HG02588 (cell line): ENCODE results near the gene USP37.

ENCODE experiments used
- ATAC-seq: cut with Tn5 transposase; IDR thresholded peaks from one replicate; pipeline ENCODE4 v1.9.1; 2021; ENCODE audit warnings: mild to moderate bottlenecking, moderate library complexity; ENCODE audit not compliant: unreplicated experiment

The USP37 gene

DNA sequence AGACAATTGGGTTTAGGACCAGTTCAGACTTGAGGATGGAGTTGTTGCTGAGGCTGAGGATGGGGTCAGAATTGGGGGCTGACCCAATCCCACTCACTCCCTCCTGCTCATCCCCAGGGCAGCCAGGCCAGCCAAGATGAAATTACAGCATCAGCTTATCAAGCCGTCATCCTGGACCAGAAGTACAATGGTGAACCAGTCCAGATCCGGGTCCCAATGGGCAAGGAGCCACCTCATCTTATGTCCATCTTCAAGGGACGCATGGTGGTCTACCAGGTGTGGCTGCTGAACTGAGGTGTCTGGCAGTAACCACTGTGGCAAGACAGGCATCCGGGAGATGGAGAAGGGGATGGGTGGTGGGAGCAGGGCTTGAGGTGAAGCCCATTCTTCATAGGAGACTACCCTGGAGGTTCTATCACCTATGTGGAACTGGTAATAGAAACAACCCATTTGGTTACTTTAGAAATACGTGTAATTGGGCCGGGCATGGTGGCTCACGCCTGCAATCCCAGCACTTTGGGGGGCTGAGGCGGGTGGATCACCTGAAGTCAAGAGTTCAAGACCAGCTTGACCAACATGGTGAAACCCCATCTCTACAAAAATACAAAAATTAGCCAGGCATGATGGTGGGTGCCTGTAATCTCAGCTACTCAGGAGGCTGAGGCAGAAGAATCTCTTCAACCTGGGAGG is 135.3 kb downstream of the USP37 start:
- no peak for ATAC-seq

DNA sequence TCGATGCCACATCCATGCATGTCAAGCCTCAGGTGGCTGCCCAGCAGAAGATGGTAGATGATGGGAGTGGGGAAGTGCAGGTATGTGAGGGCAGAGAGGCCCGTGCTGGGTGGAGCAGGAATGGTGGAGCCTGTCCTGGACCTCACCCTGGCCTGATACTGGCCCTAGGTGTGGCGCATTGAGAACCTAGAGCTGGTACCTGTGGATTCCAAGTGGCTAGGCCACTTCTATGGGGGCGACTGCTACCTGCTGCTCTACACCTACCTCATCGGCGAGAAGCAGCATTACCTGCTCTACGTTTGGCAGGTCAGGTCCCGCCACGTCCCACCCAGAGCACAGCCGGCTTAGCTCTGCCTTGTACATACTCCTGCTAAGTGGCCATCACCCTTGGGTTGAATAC is 136.3 kb downstream of the USP37 start:
- ATAC-seq, result no peak

DNA sequence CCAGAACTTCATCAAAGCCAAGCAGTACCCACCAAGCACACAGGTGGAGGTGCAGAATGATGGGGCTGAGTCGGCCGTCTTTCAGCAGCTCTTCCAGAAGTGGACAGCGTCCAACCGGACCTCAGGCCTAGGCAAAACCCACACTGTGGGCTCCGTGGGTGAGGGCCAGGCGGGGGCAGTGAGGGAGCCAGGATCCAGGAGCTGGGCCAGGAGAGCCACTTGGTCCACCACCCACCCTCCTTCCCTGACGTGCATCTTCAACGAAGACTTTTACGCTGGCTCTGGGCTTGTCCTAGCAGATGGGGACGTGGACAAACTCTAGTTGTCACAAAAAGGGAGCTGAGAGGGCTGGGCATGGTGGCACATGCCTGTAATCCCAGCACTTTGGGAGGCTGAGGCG is 137.4 kb downstream of the USP37 start:
- no peak for ATAC-seq

DNA sequence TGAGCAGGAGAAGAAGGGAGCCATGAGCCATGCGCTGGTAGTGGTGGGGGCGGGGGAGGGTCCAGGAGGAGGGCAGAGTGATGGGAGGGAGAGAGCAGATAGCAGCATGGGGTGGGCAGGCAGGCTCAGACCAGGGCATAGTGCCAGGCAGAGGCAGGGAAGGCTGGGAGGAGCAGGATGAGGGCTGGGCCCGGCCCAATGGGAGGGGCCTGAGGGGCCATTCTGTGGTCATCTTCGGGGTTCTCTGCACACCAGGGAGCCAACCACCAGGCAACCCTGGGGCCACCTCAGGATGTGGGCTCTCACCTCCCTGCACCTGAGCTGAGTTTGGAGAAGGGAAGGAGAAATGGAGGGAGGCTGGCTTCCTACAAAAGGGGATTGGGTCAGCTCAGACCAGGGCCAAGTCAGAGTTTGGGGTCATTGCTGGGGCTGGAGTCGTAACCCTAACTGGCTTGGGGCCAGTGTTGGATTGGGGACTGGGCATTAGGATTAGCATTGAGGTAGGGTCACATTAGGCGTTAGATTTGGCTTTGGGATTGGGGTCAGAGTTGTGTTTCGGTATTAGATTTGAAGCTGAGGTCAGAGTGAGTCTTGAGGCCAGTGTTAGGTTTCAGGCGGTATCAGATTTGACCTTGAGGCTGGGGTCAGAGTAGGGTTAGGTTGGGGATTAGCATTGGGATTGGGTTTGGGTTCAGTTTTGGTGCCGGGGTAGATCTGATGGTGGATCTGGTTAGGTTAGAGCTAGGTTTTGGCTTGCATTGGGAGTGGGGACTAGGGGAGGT is 138.0 kb downstream of the USP37 start:
- ATAC-seq, result no peak

DNA sequence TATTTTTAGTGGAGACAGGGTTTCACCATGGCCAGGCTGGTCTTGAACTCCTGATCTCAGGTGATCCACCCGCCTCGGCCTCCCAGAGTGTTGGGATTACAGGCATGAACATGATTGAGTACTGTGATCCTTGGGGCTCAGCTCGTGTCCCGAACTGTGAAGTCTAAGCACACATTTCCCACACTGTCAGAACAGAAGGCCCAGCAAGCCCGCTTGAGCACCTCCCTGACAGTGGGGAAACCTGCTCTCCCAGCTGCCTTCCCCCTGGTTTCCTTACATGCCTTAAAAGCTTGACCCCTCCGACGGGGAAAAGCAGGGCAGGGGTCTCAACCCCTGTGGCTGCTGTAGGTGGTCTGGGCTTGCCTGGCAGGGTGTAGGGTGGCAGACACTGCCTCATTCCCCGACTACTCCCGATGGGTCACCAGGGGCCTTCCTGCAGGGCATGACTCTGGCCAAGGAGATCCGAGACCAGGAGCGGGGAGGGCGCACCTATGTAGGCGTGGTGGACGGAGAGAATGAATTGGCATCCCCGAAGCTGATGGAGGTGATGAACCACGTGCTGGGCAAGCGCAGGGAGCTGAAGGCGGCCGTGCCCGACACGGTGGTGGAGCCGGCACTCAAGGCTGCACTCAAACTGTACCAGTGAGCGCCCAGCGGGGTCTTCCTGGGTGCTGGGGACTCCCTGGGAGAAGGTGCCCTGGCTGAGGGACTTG is 139.1 kb downstream of the USP37 start:
- no peak for ATAC-seq

DNA sequence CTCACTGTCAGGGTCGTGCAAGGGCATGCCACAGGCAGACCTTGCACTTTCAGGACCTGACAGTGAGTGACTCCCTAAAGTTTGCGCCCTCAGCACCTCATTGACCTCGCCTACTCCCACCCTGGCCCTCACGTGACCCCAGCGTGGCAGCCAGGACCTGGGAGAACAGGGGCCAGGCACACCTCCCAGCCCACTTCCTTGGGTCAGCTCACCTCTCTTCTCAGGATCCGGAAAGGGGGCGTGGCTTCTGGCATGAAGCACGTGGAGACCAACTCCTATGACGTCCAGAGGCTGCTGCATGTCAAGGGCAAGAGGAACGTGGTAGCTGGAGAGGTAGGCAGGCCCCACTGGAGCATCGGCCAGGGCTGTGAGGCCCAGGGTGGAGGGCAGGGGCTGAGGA is 140.4 kb downstream of the USP37 start:
- no peak for ATAC-seq

DNA sequence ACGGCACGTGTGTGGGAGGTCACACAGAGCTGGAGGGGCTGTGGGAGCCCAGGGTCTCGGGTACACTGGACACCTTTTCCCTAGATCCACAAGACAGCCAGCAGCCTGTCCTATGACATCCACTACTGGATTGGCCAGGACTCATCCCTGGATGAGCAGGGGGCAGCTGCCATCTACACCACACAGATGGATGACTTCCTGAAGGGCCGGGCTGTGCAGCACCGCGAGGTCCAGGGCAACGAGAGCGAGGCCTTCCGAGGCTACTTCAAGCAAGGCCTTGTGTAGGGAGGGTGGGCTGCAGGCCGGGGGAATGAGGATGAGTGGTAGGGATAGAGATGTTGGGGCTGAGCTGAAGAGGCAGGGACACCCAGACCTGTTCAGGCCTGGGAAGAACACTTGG is 142.6 kb downstream of the USP37 start:
- ATAC-seq, result no peak

DNA sequence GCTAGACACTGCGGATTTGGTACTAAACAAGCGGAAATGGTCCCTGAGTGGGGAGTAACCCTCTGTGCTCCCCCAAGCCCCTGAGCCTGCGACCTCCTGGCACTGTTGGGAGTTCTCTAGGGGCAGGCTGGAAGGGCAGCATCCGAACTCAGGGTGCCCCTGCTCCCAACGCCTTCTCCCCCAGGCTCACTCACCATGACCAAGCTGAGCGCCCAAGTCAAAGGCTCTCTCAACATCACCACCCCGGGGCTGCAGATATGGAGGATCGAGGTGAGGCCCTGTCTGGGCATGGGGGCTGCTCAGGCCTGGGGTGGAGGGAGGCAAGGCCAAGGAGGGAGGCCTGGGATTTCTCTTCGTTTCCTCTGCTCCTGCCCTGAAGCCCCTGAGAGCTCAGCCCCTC is 144.6 kb downstream of the USP37 start:
- no peak for ATAC-seq

DNA sequence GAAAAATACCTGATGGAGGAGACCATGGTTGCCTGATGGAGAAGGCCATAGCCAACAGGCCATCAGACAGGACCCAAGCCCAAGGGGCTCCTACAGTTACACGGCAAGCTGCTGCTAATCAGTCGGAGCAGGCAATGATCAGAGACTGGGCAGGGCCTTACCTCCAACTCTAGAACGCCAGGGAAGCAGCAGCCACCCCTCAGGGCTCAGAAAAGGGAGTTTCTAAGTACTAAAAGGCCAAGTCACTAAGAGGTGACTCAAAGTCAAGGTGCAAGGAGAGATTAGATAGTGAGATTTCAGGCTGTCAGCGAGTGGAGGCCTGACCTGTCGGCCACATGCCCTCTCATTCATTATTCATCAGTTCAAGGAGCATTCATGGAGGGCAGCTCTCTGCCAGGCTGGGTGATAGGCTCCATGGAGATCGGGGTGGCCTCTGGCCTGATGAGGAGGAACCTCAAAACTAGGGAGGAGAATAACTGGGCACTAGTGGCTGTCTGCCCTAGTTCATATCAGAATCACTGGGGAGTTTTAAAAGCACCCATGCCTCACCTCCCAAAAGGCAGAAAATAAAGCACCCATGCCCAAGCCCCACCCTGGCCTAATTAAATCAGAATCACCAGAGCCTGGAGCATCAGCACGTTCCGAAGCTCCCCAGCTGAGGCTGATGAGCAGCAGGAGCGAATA is 145.6 kb downstream of the USP37 start:
- no peak for ATAC-seq

DNA sequence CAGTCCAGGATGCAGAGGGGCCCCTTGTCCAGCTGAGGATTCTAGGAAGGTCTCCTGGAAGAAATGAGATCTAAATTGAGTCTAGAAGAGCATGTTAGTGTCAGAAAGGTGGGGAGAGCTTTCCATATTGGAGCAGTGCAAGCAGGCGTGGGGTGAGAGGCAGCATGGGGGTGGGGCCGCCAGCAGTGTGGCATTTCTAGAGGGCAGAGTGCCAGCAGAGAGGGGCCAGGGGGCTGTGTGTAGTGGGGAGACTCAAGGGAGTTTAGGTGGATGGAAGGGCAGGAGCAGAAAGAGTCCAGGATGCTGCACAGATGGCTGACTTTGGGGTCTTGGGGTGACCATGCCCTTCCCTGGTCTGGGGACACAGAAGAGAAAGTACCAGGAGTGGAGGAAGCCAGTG is 147.1 kb downstream of the USP37 start:
- no peak for ATAC-seq

DNA sequence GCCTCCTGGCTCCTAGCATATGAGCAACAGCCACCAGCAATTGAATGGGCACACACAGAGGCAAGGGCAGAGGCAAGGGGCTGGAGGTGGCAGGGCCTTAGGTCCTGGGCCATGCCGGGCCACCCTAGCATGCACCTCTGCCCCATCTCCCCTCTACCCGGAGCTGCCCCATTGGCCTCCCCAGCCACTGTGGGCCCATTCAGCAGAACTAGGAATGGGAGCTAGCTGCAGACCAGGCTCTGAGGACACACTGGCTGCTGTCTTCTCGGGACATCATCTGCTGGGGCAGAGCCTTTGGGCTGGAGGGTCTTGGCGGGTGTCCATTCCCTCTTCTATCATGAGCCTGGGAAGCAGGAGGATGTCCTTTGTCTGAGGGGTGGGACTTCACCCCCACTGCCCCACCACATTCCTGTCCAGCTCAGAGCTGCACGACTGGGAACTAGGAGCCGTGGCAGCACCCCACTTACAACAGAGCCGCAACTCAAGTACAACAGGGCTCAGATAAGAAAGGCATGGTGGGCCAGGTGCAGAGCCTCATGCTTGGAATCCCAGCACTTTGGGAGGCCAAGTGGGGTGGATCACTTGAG is 148.4 kb downstream of the USP37 start:
- no peak for ATAC-seq

DNA sequence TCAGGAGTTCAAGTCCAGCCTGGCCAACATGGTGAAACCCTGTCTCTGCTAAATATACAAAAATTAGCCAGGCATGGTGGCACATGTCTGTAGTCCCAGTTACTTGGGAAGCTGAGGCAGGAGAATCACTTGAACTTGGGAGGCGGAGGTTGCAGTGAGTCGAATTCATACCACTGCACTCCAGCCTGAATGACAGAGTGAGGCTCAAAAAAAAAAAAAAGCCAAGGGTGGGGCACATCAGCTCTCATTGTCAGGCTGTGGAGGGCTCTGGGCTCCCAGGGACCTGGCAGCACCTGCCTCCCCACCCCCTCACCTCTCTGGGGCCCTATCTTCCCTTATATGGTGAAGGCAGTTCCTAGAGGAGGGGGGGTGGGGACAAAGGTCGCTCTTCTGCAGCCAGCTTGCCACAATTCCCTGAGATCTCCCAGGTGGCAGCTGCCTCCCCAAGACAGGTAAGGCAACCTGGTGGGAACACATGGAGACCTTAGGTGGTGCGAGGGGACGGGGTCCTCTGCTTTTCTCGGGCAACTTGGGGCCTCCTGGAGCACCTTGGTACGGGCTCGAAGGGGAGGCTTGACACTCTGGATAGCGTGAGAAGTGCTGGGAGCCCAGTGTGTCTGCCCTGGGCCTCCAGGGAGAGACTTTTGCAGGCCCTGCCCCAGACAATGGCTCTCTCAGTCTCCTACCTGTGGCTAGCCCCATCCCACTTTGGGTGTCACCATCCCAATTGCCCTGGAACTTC is 149.3 kb downstream of the USP37 start, which contains the start of gene VIL1:
TSS of gene VIL1 (plus strand) at position 407 of the 742 bp plus-strand sequence. CDS start 4,656 bp downstream, outside the sequence.
- ATAC-seq, result no peak

DNA sequence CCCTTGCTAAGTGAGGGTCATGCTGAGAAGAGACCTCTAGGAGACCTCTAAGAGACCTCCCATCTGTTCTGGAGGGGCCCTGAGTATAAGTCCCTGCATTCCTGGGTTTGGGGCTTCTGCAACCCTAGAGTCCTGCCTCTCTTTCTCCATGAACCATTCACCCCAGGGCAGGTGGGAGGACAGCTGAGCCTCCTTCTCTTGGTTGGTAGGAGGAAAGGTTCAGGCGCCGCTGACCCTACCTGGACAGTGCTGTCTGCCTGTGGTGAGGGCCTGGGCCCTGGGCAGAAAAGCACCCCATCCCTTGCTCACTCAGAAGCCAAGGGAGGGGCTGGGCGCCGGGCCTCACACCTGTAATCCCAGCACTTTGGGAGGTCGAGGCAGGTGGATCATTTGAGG is 149.8 kb downstream of the USP37 start:
- no peak for ATAC-seq

DNA sequence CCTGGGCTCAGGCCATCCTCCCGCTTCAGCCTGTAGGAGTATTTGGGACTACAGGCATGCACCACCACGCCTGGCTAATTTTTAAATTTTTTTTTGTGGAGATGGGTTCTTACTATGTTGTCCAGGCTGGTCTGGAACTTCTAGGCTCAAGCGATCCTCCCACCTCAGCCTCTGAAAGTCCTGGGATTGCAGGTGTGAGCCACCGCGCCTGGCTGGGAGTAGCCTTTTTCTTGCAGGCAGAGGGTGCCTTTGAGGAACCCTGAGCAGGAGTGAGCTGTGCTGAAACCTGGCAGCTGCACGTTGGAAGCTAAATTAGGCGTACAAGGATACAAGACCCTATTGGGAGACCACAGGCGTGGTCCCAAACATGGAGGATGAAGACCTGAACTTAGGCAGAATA is 160.4 kb downstream of the USP37 start:
- ATAC-seq, result no peak

DNA sequence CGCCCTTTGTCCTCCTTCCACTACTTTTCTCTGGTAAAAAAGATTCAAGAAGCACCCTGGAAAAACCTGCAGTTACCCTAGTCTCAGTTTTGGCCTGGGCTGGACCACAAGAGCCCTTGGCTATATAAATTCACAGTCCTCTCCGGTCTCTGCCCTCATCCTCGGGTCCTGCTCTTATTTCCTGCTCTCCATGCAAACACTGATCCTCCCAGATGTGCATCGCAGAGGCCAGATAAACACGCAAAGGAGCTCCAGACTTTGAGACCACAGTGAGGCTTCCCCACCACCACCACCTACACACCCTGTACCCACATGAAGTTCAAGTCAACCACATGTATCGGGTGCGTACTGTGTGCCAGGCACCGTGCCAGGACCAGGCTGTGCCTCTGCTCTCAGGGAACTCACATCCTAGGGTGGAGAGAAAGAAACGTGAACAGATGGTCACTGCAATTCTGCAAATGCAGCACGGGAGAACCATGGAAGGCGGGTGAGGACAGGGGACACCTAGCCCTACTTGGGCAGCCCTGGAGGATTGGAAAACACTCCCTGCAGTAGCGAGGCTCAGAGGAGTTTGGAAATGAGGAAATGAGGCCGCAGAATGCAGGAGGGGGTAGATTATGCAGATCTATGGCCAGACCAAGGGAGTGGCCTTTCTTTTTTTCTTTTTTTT is 161.1 kb downstream of the USP37 start:
- ATAC-seq, result peak; percentile 12

DNA sequence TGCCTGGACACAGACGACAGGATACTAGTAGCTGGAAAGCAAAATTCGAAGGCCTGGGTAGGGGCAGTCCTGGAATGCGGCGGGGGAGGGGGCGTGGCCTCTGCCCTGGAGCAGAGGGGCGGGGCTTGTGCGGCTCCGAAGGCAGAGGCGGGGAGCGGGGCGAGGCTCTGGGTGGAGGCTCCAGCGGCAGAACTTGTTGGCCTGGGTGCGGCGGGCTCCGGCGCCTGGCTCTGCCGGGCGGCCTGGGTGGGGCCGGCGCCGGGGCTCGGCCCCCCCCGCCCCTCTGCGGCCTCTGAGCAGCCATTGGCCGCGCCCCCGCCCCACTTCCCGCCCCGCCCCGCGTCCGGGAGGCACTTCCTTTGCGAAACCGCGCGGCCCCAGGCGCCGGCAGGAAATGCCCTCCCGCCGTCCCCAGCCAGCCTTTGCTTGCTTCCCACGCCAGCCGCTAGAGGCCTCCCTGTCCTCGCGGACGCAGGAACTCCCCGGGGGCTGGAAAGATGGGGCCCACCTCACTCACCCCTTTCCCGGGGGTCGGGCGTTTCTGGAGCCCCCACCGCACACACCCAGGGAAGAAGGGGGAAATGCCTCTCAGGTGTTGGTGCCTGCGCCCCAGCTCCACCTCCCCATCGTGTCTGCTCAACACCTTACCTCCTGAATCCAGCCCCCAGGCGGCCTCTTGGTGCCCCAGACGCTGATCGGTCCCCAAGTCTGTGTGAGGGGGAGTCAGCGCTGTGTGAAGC is 161.8 kb downstream of the USP37 start:
- peak; percentile 75 for ATAC-seq

DNA sequence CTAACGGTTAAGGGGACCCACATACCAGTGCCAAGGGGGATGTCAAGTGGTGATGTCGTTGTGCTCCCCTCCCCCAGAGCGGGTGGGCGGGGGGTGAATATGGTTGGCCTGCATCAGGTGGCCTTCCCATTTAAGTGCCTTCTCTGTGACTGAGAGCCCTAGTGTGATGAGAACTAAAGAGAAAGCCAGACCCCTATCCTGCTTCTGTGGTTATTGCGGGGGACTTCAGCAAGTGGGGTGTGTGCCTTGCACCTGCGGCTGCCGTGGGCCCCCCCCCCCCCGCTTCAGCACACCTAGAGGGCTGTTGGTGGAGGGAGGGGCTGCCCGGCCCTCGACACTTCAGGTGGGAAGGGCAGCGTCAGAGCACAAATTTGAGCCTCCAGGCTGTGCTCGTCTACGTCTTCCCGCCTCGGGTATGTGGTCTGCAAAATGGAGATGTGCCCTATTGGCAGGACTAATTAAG is 162.4 kb downstream of the USP37 start:
- ATAC-seq, result peak; percentile 20

DNA sequence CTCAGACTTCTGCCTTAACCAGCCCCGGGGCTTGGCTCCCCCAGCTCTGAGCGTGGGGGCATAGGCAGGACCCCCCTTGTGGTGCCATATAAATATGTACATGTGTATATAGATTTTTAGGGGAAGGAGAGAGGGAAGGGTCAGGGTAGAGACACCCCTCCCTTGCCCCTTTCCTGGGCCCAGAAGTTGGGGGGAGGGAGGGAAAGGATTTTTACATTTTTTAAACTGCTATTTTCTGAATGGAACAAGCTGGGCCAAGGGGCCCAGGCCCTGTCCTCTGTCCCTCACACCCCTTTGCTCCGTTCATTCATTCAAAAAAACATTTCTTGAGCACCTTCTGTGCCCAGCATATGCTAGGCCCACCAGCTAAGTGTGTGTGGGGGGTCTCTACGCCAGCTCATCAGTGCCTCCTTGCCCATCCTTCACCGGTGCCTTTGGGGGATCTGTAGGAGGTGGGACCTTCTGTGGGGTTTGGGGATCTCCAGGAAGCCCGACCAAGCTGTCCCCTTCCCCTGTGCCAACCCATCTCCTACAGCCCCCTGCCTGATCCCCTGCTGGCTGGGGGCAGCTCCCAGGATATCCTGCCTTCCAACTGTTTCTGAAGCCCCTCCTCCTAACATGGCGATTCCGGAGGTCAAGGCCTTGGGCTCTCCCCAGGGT is 162.9 kb downstream of the USP37 start:
- no peak for ATAC-seq
